ENCODE data around the gene POLDIP3.
"Not testable (repeated sequence)": the region's sequence is repeated elsewhere in the genome, so short reads cannot be mapped to it uniquely, and the experiment has no call there.

POLDIP3 gene

GRCh38 chr22:42586381-42586780 lies 28.3 kb downstream of the POLDIP3 start:
- no peak for DNase-seq (ENCODE audit: low read depth)

- no peak for DNase-seq (ENCODE audit: low read depth)
Measured at GRCh38 chr22:42585096-42585495, 29.6 kb downstream of the POLDIP3 start.

- no peak for DNase-seq (ENCODE audit: low read depth)
Measured at GRCh38 chr22:42584364-42584940, 30.2 kb downstream of the POLDIP3 start.

- no peak for DNase-seq (ENCODE audit: low read depth)
Measured at GRCh38 chr22:42582987-42583386, 31.7 kb downstream of the POLDIP3 start.

- peak; percentile 64 for DNase-seq (ENCODE audit: low read depth)
Measured at GRCh38 chr22:42581762-42582716, 32.6 kb downstream of the POLDIP3 start.

- DNase-seq (ENCODE audit: low read depth), result not testable (repeated sequence)
Measured at GRCh38 chr22:42581194-42581761, 33.4 kb downstream of the POLDIP3 start.

GRCh38 chr22:42580040-42580439 lies 34.6 kb downstream of the POLDIP3 start:
- not testable (repeated sequence) for DNase-seq (ENCODE audit: low read depth)

- DNase-seq (ENCODE audit: low read depth), result no peak
Measured at GRCh38 chr22:42577623-42578240, 37.0 kb downstream of the POLDIP3 start.

- DNase-seq (ENCODE audit: low read depth), result not testable (repeated sequence)
Measured at GRCh38 chr22:42577141-42577540, 37.5 kb downstream of the POLDIP3 start.

GRCh38 chr22:42575996-42576574 lies 38.6 kb downstream of the POLDIP3 start:
- DNase-seq (ENCODE audit: low read depth), result not testable (repeated sequence)

- DNase-seq (ENCODE audit: low read depth), result not testable (repeated sequence)
Measured at GRCh38 chr22:42574468-42574867, 40.2 kb downstream of the POLDIP3 start.

- DNase-seq (ENCODE audit: low read depth), result not testable (repeated sequence)
Measured at GRCh38 chr22:42574046-42574445, 40.6 kb downstream of the POLDIP3 start.

GRCh38 chr22:42571068-42571467 lies 43.6 kb downstream of the POLDIP3 start:
- not testable (repeated sequence) for DNase-seq (ENCODE audit: low read depth)

- not testable (repeated sequence) for DNase-seq (ENCODE audit: low read depth)
Measured at GRCh38 chr22:42570580-42570979, 44.1 kb downstream of the POLDIP3 start.

GRCh38 chr22:42567950-42568349 lies 46.7 kb downstream of the POLDIP3 start:
- not testable (repeated sequence) for DNase-seq (ENCODE audit: low read depth)

GRCh38 chr22:42565956-42566355 lies 48.7 kb downstream of the POLDIP3 start:
- no peak for DNase-seq (ENCODE audit: low read depth)

GRCh38 chr22:42564699-42565098 lies 50.0 kb downstream of the POLDIP3 start:
- DNase-seq (ENCODE audit: low read depth), result no peak

- not testable (repeated sequence) for DNase-seq (ENCODE audit: low read depth)
Measured at GRCh38 chr22:42563943-42564342, 50.7 kb downstream of the POLDIP3 start.

- no peak for DNase-seq (ENCODE audit: low read depth)
Measured at GRCh38 chr22:42562684-42563083, 52.0 kb downstream of the POLDIP3 start.

- peak; percentile 31 for DNase-seq (ENCODE audit: low read depth)
Measured at GRCh38 chr22:42562279-42562678, 52.4 kb downstream of the POLDIP3 start.

- DNase-seq (ENCODE audit: low read depth), result no peak
Measured at GRCh38 chr22:42561856-42562255, 52.8 kb downstream of the POLDIP3 start.

- no peak for DNase-seq (ENCODE audit: low read depth)
Measured at GRCh38 chr22:42560781-42561180, 53.9 kb downstream of the POLDIP3 start.
